GM12878 (cell line): ENCODE data around the gene UBASH3A. TPM values are rescaled to one million over a fixed set of nuclear protein-coding genes. Genes with fewer than 3 reads are reported as not detected.

Source experiments
- ATAC-seq: fragments of 200-7000 bp; cut with Tn5 transposase; 3 replicates; pipeline ENCODE4 v1.9.1; 2020; ENCODE audit warnings: mild to moderate bottlenecking, moderate library complexity
- BruUV-seq: library from RNA; stranded (reverse); fragments of 400-500 nt; replicated peaks from 2 replicates; lab custom pipeline; 2021; lab: Mats Ljungman, UMichigan
- CTCF ChIA-PET: fragments of 300-600 bp; sonication (Branson Sonifier 250); formaldehyde crosslinking; extraction: SDS; loops from one replicate; lab custom pipeline; 2021; ENCODE audit warnings: inconsistent platforms; lab: Yijun Ruan, JAX
- POLR2A ChIA-PET: fragments of 350-600 bp; formaldehyde crosslinking; extraction: SDS; loops from one replicate; lab custom pipeline; 2021; ENCODE audit warnings: inconsistent platforms; lab: Charles Lee
- RAD21 ChIA-PET: fragments of 300-600 bp; sonication (Branson Sonifier 250); formaldehyde crosslinking; loops from one replicate; lab custom pipeline; 2023; ENCODE audit warnings: antibody characterized with exemption; ENCODE audit not compliant: unreplicated experiment; lab: Charles Lee
- SMC1A ChIA-PET: fragments of 300-600 bp; sonication (Branson Sonifier 250); formaldehyde crosslinking; loops from one replicate; lab custom pipeline; 2023; ENCODE audit not compliant: unreplicated experiment, uncharacterized antibody; lab: Charles Lee
- DNase-seq: peaks from one replicate; pipeline ENCODE4 v3.0.0-alpha.2; 2011; ENCODE audit warnings: low read depth, low spot score
- FAIRE-seq: peaks from 3 replicates; lab custom pipeline; 2011; peaks lifted over from hg19 to GRCh38; lab: Jason Lieb, UNC
- H2AFZ ChIP-seq: 2 replicates; pipeline ENCODE4 v1.6.0; 2011; ENCODE audit warnings: low read depth, low read length, control low read depth; ENCODE audit not compliant: control insufficient read depth
- H3K27ac ChIP-seq: 2 replicates; pipeline ENCODE4 v1.5.1; 2011; ENCODE audit warnings: control low read depth; ENCODE audit not compliant: control insufficient read depth, insufficient read depth
- H3K27me3 ChIP-seq, 2 experiments: replicated peaks in 1 of 2; 2 replicates each; pipeline versions ENCODE4 v1.6.0 to v1.6.1; 2011; ENCODE audit warnings: low read length in 1 of 2; ENCODE audit not compliant: control insufficient read depth in 2 of 2, insufficient read depth in 2 of 2
- H3K36me3 ChIP-seq, 2 experiments: 2 replicates each; pipeline ENCODE4 v1.5.1; 2011; ENCODE audit warnings: low read length in 1 of 2; ENCODE audit not compliant: control insufficient read depth in 2 of 2, insufficient read depth in 2 of 2
- H3K4me1 ChIP-seq: 2 replicates; pipeline ENCODE4 v1.6.1; 2011; ENCODE audit warnings: mild to moderate bottlenecking, low read length, moderate library complexity, mixed read lengths; ENCODE audit not compliant: control insufficient read depth, insufficient read depth
- H3K4me2 ChIP-seq: 2 replicates; pipeline ENCODE4 v1.6.0; 2011; ENCODE audit warnings: control low read depth; ENCODE audit not compliant: control insufficient read depth, insufficient read depth
- H3K4me3 ChIP-seq: fragments of 200-600 bp; sonication (generic); 2 replicates; pipeline ENCODE4 v1.5.1; 2016
- H3K79me2 ChIP-seq: 2 replicates; pipeline ENCODE4 v1.6.0; 2011; ENCODE audit warnings: low read length; ENCODE audit not compliant: control insufficient read depth, insufficient read depth
- H3K9ac ChIP-seq: 2 replicates; pipeline ENCODE4 v1.8.0; 2011; ENCODE audit warnings: low read length, control low read depth, mixed read lengths; ENCODE audit not compliant: control insufficient read depth, insufficient read depth
- H3K9me3 ChIP-seq: replicated peaks from 3 replicates; pipeline ENCODE4 v1.5.1; 2011; ENCODE audit warnings: mild to moderate bottlenecking, low read length; ENCODE audit not compliant: control insufficient read depth, insufficient read depth
- H4K20me1 ChIP-seq: 2 replicates; pipeline ENCODE4 v1.6.0; 2011; ENCODE audit not compliant: control insufficient read depth, insufficient read depth
- CEBPB ChIP-seq, 2 experiments: fragments of 150-350 bp in 1 of 2; IDR thresholded peaks; 2 replicates each; pipeline ENCODE4 v1.6.1; 2012 to 2014; ENCODE audit warnings: low read depth in 2 of 2, low read length in 2 of 2, borderline replicate concordance in 1 of 2, inconsistent platforms in 1 of 2
- CHD2 ChIP-seq: IDR thresholded peaks from 2 replicates; pipeline ENCODE4 v1.6.1; 2011; ENCODE audit warnings: low read depth, low read length, improper control_type of control experiment, borderline replicate concordance
- EED ChIP-seq: sonication (generic); IDR thresholded peaks from 2 replicates; pipeline ENCODE4 v1.6.1; 2016; ENCODE audit warnings: antibody characterized with exemption, low read depth
- ETV6 ChIP-seq, 2 experiments: fragments of 450-650 bp in 1 of 2; IDR thresholded peaks in 1 of 2; conservative IDR thresholded peaks in 1 of 2; 2 replicates each; pipeline ENCODE4 v1.6.1; 2014; ENCODE audit warnings: antibody characterized with exemption in 1 of 2, borderline replicate concordance in 1 of 2, low read depth in 1 of 2, mild to moderate bottlenecking in 1 of 2, moderate library complexity in 1 of 2
- FOXM1 ChIP-seq: IDR thresholded peaks from 2 replicates; pipeline ENCODE4 v1.6.1; 2012; ENCODE audit warnings: low read depth, mild to moderate bottlenecking, inconsistent platforms, low read length, moderate library complexity
- JUND ChIP-seq: IDR thresholded peaks from 2 replicates; pipeline ENCODE4 v1.6.1; 2012; ENCODE audit warnings: low read depth, mild to moderate bottlenecking, low read length, improper control_type of control experiment, moderate library complexity
- NFIC ChIP-seq: IDR thresholded peaks from 2 replicates; pipeline ENCODE4 v1.6.1; 2012; ENCODE audit warnings: low read depth, mild to moderate bottlenecking, inconsistent platforms, low read length, moderate library complexity
- PAX8 ChIP-seq: fragments of 450-650 bp; IDR thresholded peaks from 2 replicates; pipeline ENCODE4 v1.6.1; 2017; ENCODE audit warnings: mild to moderate bottlenecking, moderate library complexity
- SUPT20H ChIP-seq: IDR thresholded peaks from 2 replicates; pipeline ENCODE4 v1.6.1; 2011; ENCODE audit warnings: low read depth, mild to moderate bottlenecking, low read length, moderate library complexity, borderline replicate concordance; ENCODE audit not compliant: control insufficient read depth
- TAF1 ChIP-seq: IDR thresholded peaks from 2 replicates; pipeline ENCODE4 v1.6.1; 2011; ENCODE audit warnings: mild to moderate bottlenecking, low read depth, low read length, borderline replicate concordance
- TCF3 ChIP-seq: IDR thresholded peaks from 2 replicates; pipeline ENCODE4 v1.6.1; 2012; ENCODE audit warnings: low read depth, mild to moderate bottlenecking, low read length, borderline replicate concordance; ENCODE audit not compliant: insufficient read depth
- ZNF207 ChIP-seq: fragments of 450-650 bp; IDR thresholded peaks from 2 replicates; pipeline ENCODE4 v1.6.1; 2014; ENCODE audit warnings: antibody characterized with exemption, mild to moderate bottlenecking, borderline replicate concordance
- ZNF24 ChIP-seq: fragments of 450-650 bp; IDR thresholded peaks from 2 replicates; pipeline ENCODE4 v1.6.1; 2017; ENCODE audit warnings: antibody characterized with exemption, mild to moderate bottlenecking
- ZNF622 ChIP-seq: fragments of 450-650 bp; IDR thresholded peaks from 2 replicates; pipeline ENCODE4 v1.6.1; 2017; ENCODE audit warnings: mild to moderate bottlenecking, inconsistent platforms
- WGBS: methylation state at CpG from one replicate; pipeline ENCODE4 v1.1.6; 2016; ENCODE audit warnings: low lambda C conversion rate; ENCODE audit not compliant: insufficient replicate concordance, insufficient coverage; ENCODE audit errors: missing lambda C conversion rate; 5-methylcytosine and 5-hydroxymethylcytosine counted together
- in situ Hi-C: fragments of 300-500 bp; cut with MboI; formaldehyde crosslinking; loops from 9 replicates; pipeline ENCODE4 v1.14.3; 2018; ENCODE audit warnings: mixed read lengths
- intact Hi-C: fragments of 100-400 bp; cut with micrococcal nuclease; formaldehyde crosslinking; loops from one replicate; pipeline ENCODE4 v1.14.2; 2022; ENCODE audit not compliant: unreplicated experiment
- polyA plus RNA-seq, 11 experiments: library from polyadenylated mRNA; depleted of rRNA in 4 of 11; unstranded in 6 of 11; stranded (reverse) in 5 of 11; fragments of >200 nt; fragmentation: Nextera tagmentation in 4 of 11; fragmentation: Illumina TruSeq in 1 of 11; extraction: Ambion mirVana in 4 of 11; extraction: Trizol in 1 of 11; gene quantifications; 1 replicate in 1 of 11; 2 replicates in 10 of 11; pipeline versions ENCODE4 v1.2.1 to v1.2.3, GENCODE V29; 2011 to 2016; ENCODE audit warnings: inconsistent platforms in 2 of 11, missing spikeins in 2 of 11, low read depth in 1 of 11
- total RNA-seq, 4 experiments: library from RNA; depleted of rRNA in 3 of 4; stranded (reverse); fragments of >200 nt in 3 of 4; fragmentation: Illumina TruSeq in 1 of 4; extraction: Trizol in 1 of 4; gene quantifications; 2 replicates each; pipeline versions ENCODE4 v1.2.1 to v1.2.3, GENCODE V29; 2013 to 2021
- TF ChIP-seq, protein P1 (sequence below): IDR thresholded peaks from 2 replicates; pipeline ENCODE4 v1.6.1; 2012; ENCODE audit warnings: mild to moderate bottlenecking, low read depth, low read length

The UBASH3A gene
- total and polyA plus RNA-seq, 10 of the 15 experiments (the other 5 are each of a cell fraction or from before 2014, with no cell fraction given): 0.04 to 0.39 (median 0.23) TPM; not detected in 1

DNA sequence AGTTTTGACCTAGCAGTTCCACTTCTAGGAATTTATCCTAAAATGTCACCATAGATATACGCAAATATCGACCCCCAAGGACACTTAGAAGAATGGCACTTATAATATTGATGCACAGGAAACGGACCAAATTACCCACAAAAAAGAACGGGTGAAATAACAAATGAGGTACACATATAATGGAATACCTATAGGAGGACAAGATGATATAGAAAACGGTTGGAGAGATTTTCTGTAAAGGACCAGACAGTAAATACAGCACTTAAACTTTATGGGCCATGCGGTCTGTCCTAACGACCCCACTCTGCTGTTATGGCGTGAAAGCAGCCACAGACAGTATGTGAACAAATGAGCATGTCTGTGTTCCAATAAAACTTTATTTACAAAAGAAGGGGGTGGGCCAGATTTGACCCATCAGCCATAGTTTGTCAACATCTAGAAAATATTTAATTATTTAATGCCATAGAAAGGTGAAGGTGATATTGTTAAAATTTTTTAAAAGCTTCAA is 10.2 kb upstream of the UBASH3A start:
- peak overlapping the region; percentile 33; the same call in 1 of the 2 replicates for H3K4me3 ChIP-seq
- H3K9ac ChIP-seq: peak overlapping the region; percentile 58
- peaks cover 12% of the 10 kb centered on the region for H3K79me2 ChIP-seq
- ChIA-PET POLR2A (interaction anchor here (0.8 to 3.4 kb wide), 12 partner anchors 9 to 160 kb away, joined by 3 to 27 read pairs (median 4); partner anchors contain the start of gene UBASH3A), RAD21 (interaction anchor here (0.6 to 3.3 kb wide), 25 partner anchors 8 to 161 kb away, joined by 3 to 54 read pairs (median 4); partner anchors contain the start of gene UBASH3A), SMC1A (interaction anchor here (0.7 to 4.8 kb wide), 21 partner anchors 9 to 245 kb away, joined by 3 to 124 read pairs (median 5); partner anchors contain the start of gene UBASH3A), CTCF (interaction anchor here (0.6 to 2.8 kb wide), 14 partner anchors 9 to 143 kb away, joined by 3 to 20 read pairs (median 6); partner anchors contain the start of gene UBASH3A)
- no peak for DNase-seq
- intact Hi-C loops (loop anchor here (1.0 to 2.0 kb wide), 3 partner anchors 22 to 47 kb away; no protein-coding TSS in a partner anchor), in situ Hi-C loops (no loop called here)
- no peak; the same call in 1 of the 3 replicates for ATAC-seq
- FAIRE-seq: no peak
- peak overlapping the region; percentile 53 for H2AFZ ChIP-seq
- 13% methylated on average over 8 of the region's 8 CpGs for WGBS
- H3K4me1 ChIP-seq: peaks cover 47% of the 10 kb centered on the region
- no peaks in the 10 kb centered on the region for H4K20me1 ChIP-seq
- no TSS peak for BruUV-seq
- no peaks in the 10 kb centered on the region for H3K9me3 ChIP-seq
- H3K36me3 ChIP-seq: no peaks in the 10 kb centered on the region
- peak overlapping the region; percentile 91 for H3K27ac ChIP-seq
- H3K4me2 ChIP-seq: peak overlapping the region; percentile 61
- H3K27me3 ChIP-seq: no peaks in the 10 kb centered on the region
- TF ChIP-seq NFIC (peak; percentile 59; the same call in 1 of the 2 replicates), ZNF207 (no peak), PAX8 (0 out of 2 replicates have a peak, but pooled peaks have one; percentile 34), EED (no peak; the same call in 1 of the 2 replicates), TAF1 (0 out of 2 replicates have a peak, but pooled peaks have one; percentile 22), JUND (no peak), TCF3 (no peak), CHD2 (0 out of 2 replicates have a peak, but pooled peaks have one; percentile 2), ZNF24 (0 out of 2 replicates have a peak, but pooled peaks have one; percentile 22), CEBPB (IDR thresholded peaks at IDR 0.05; ENCODE audit: borderline replicate concordance in 1 of 2, low read depth in 2 of 2, low read length in 2 of 2) (0 out of 4 replicates have a peak, but pooled peaks of 1 of the 2 experiments have one; percentile 23), ZNF622 (no peak), FOXM1 (no peak), SUPT20H (no peak), ETV6 (conservative IDR thresholded peaks at IDR 0.05 in 1 of 2, IDR thresholded peaks at IDR 0.05 in 1 of 2; ENCODE audit: borderline replicate concordance in 1 of 2, low read depth in 1 of 2) (peak in 1 of 2 experiments; percentile 5; a peak in 1 of 4 replicates)
- TF ChIP-seq, protein P1, sequence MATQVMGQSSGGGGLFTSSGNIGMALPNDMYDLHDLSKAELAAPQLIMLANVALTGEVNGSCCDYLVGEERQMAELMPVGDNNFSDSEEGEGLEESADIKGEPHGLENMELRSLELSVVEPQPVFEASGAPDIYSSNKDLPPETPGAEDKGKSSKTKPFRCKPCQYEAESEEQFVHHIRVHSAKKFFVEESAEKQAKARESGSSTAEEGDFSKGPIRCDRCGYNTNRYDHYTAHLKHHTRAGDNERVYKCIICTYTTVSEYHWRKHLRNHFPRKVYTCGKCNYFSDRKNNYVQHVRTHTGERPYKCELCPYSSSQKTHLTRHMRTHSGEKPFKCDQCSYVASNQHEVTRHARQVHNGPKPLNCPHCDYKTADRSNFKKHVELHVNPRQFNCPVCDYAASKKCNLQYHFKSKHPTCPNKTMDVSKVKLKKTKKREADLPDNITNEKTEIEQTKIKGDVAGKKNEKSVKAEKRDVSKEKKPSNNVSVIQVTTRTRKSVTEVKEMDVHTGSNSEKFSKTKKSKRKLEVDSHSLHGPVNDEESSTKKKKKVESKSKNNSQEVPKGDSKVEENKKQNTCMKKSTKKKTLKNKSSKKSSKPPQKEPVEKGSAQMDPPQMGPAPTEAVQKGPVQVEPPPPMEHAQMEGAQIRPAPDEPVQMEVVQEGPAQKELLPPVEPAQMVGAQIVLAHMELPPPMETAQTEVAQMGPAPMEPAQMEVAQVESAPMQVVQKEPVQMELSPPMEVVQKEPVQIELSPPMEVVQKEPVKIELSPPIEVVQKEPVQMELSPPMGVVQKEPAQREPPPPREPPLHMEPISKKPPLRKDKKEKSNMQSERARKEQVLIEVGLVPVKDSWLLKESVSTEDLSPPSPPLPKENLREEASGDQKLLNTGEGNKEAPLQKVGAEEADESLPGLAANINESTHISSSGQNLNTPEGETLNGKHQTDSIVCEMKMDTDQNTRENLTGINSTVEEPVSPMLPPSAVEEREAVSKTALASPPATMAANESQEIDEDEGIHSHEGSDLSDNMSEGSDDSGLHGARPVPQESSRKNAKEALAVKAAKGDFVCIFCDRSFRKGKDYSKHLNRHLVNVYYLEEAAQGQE: no peak
